Small intestine (tissue), 7 donors: ENCODE measurements around the gene MLYCD. TPM values are rescaled to one million over a fixed set of nuclear protein-coding genes. Genes with fewer than 3 reads are reported as not detected.

Experiments used
- DNase-seq, 2 donors: peaks; one replicate each; pipeline versions ENCODE4 v3.0.0 to v3.0.0-alpha.2; 2013
- FAIRE-seq: peaks from 2 replicates; lab custom pipeline; 2012; peaks lifted over from hg19 to GRCh38; lab: Jason Lieb, UNC
- H3K27ac ChIP-seq, 3 donors: one replicate each; pipeline ENCODE4 v1.5.1; 2013; ENCODE audit warnings: low read length in 2 of 3, mild to moderate bottlenecking in 2 of 3, control low read depth in 1 of 3, inconsistent platforms in 1 of 3, low read depth in 1 of 3, moderate library complexity in 1 of 3
- H3K27me3 ChIP-seq, 3 donors: one replicate each; pipeline ENCODE4 v1.6.1; 2013; ENCODE audit warnings: low read length in 3 of 3, inconsistent platforms in 1 of 3; ENCODE audit not compliant: control insufficient read depth in 3 of 3, insufficient read depth in 3 of 3
- H3K36me3 ChIP-seq, 3 donors: one replicate each; pipeline ENCODE4 v1.6.1; 2013; ENCODE audit warnings: low read length in 3 of 3, inconsistent platforms in 1 of 3, low read depth in 1 of 3, mild to moderate bottlenecking in 1 of 3, moderate library complexity in 1 of 3; ENCODE audit not compliant: control insufficient read depth in 3 of 3, insufficient read depth in 2 of 3
- H3K4me1 ChIP-seq, 3 donors: one replicate each; pipeline ENCODE4 v1.6.1; 2013; ENCODE audit warnings: low read length in 2 of 3, inconsistent platforms in 1 of 3, low read depth in 1 of 3, mild to moderate bottlenecking in 1 of 3, moderate library complexity in 1 of 3; ENCODE audit not compliant: control insufficient read depth in 3 of 3, insufficient read depth in 2 of 3
- H3K4me3 ChIP-seq, 3 donors: one replicate each; pipeline ENCODE4 v1.5.1; 2013; ENCODE audit warnings: low read length in 3 of 3, control low read depth in 1 of 3, inconsistent platforms in 1 of 3, low read depth in 1 of 3, mild to moderate bottlenecking in 1 of 3, moderate library complexity in 1 of 3
- H3K9me3 ChIP-seq, 2 donors: one replicate each; pipeline ENCODE4 v1.6.1; 2013; ENCODE audit warnings: low read depth in 1 of 2, low read length in 1 of 2; ENCODE audit not compliant: control insufficient read depth in 2 of 2, insufficient read depth in 1 of 2
- WGBS, 3 donors: extraction: QIAGEN DNeasy Blood & Tissue Kit; methylation state at CpG; one replicate each; pipeline ENCODE4 v1.1.7; 2013; 5-methylcytosine and 5-hydroxymethylcytosine counted together
- polyA plus RNA-seq, 4 donors: library from polyadenylated mRNA; stranded (reverse) in 3 of 4; unstranded in 1 of 4; fragments of 200-250 nt in 3 of 4; fragments of 120-200 nt in 1 of 4; gene quantifications; one replicate each; pipeline versions ENCODE4 v1.2.1 to v1.2.3, GENCODE V29; 2013
- donor health status: healthy with polysubstance abuse.
- donor health status: control.
- donor health status: control.
- donor health status: Bipolar disorder and iron deficiency.
- donor health status: healthy.

Gene MLYCD
- polyA plus RNA-seq, 4 donors: 2.2 to 5.3 (median 3.4) TPM

DNA sequence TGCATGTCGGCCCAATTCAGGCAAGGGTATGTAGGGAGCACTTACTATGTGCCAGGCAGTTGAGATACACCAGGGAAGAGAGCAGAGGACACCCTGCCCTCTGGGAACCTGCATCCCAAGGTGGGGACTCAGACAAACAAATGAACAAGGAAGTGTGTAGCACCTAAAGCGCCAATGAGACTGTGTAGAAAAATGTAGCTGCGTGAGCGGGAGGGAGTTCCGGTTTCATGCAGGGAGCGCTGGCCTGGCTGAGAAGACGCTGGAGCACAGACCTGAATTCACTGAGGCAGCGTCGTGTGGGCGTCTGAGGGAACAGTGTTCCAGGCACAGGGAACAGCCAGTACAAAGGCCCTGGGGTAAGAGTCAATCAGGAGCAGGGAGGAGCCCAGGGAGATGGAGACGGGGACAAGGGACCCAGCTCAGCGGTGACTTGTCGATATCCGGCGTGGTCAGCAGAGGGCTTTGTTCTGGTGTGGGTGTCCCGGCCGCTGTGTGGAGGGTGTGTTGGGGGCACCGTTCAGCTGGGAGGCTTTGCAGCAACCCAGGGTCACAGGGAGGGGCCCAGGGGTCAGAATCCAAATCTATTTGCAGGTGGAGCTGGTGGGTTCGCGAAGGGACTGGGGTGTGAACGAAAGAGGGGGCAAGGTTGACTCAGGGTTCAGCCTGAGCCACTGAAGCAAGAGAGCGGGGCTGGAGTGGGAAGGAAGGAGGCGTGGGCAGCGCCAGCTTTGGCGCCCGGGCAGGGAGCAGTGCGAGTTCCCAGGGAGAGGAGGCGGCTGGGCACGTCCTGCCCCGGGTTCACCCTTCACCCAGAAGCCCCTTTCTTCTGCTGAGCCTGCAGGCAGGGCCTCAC, 36.3 kb downstream of the MLYCD start:
- Histone ChIP-seq H3K27me3 (no peaks in the 10 kb centered on the region), H3K27ac (no peak overlapping the region), H3K36me3 (peaks cover 0 to 4% (median 0%) of the 10 kb centered on the region in 3 donors), H3K4me3 (no peak overlapping the region), H3K4me1 (no peaks in the 10 kb centered on the region), H3K9me3 (no peaks in the 10 kb centered on the region)
- WGBS, 3 donors: 51 to 83% (median 60%) methylated on average over 30 of the region's 30 CpGs
- DNase-seq: no peak
- FAIRE-seq: no peak

DNA sequence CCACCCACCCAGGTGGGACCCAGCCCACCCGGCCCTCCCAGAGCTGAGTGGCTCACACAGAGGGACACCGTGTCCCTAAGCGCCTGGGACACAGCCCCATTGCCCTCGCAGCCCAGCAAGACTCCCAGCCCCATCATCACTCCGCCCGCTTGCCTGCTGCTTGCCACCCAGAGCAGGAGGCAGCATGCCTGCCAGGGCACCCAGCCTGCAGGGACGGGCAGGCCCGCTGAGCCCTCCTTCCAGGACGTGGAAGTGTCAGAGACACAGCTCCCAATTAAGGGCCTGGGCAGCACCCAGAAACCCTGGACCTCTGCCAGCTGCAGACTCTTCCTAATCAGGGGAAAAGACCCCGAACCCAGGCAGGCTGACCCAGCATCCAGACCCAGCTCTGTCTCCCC, 36.9 kb downstream of the MLYCD start:
- no peak overlapping the region for H3K4me3 ChIP-seq
- 34 to 77% (median 43%) methylated on average over 9 to 10 of the region's 10 CpGs for WGBS, 3 donors
- no peaks in the 10 kb centered on the region for H3K9me3 ChIP-seq
- DNase-seq: no peak
- no peak overlapping the region for H3K27ac ChIP-seq
- H3K4me1 ChIP-seq: no peaks in the 10 kb centered on the region
- FAIRE-seq: no peak
- H3K27me3 ChIP-seq: no peaks in the 10 kb centered on the region
- H3K36me3 ChIP-seq: peaks cover 0 to 4% (median 0%) of the 10 kb centered on the region in 3 donors

DNA sequence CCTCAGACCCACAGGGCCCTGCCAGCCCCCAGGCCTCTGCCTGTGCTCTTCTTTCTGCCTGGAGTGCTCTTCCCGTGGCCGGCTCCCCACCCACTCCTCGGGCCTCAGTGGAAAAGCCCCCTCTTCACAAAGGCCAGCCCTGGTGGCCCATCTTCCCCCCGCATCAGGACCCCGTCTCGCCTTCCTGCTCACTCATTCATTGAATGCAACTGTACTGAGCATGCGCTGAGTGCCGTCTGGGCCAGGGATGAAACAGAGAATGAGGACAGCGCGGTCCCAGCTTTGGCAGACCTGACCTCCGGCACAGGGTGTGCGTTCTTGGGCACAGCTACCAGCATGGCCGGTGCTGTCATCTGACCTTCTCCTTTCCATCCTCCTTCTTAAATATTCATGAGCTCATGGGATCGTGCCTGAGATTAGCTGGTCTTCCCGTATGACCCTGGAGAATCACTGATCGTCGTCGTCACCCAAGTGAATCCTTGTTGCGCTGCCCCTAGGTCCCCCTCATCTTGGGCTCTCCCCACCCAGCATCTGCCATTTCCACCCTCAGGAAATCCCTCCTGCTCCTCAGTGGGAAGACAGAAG, 37.8 kb downstream of the MLYCD start:
- no peaks in the 10 kb centered on the region for H3K27me3 ChIP-seq
- no peak for FAIRE-seq
- no peak overlapping the region for H3K4me3 ChIP-seq
- no peaks in the 10 kb centered on the region for H3K9me3 ChIP-seq
- no peak for DNase-seq
- no peak overlapping the region for H3K27ac ChIP-seq
- peaks cover 0 to 4% (median 0%) of the 10 kb centered on the region in 3 donors for H3K36me3 ChIP-seq
- H3K4me1 ChIP-seq: no peaks in the 10 kb centered on the region
- 92 to 93% (median 93%) methylated on average over 19 of the region's 19 CpGs for WGBS, 3 donors

DNA sequence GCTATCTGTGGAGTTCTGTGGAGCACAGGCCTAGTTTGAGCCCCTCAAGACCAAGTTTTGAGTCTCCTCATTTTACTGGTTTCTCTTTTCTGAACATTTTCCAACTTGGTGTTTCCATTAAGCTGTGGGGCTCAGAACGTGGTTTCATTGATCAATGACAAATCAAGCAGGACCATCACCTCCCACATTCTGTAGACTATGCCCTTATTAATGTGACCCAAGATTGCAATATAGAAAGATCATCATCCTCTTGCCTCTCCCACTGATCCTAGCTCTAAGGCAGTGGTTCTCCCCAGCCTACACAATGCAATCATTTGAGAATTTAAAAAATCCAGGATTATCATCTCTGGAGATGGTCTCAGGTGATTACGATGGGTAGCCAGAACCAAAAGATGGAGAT, 38.4 kb downstream of the MLYCD start:
- H3K4me1 ChIP-seq: no peaks in the 10 kb centered on the region
- no peak overlapping the region for H3K27ac ChIP-seq
- no peaks in the 10 kb centered on the region for H3K27me3 ChIP-seq
- H3K4me3 ChIP-seq: no peak overlapping the region
- no peak for DNase-seq
- peaks cover 0 to 4% (median 0%) of the 10 kb centered on the region in 3 donors for H3K36me3 ChIP-seq
- no peak for FAIRE-seq
- WGBS, 3 donors: 90 to 96% (median 90%) methylated on average over 2 of the region's 2 CpGs
- no peaks in the 10 kb centered on the region for H3K9me3 ChIP-seq

DNA sequence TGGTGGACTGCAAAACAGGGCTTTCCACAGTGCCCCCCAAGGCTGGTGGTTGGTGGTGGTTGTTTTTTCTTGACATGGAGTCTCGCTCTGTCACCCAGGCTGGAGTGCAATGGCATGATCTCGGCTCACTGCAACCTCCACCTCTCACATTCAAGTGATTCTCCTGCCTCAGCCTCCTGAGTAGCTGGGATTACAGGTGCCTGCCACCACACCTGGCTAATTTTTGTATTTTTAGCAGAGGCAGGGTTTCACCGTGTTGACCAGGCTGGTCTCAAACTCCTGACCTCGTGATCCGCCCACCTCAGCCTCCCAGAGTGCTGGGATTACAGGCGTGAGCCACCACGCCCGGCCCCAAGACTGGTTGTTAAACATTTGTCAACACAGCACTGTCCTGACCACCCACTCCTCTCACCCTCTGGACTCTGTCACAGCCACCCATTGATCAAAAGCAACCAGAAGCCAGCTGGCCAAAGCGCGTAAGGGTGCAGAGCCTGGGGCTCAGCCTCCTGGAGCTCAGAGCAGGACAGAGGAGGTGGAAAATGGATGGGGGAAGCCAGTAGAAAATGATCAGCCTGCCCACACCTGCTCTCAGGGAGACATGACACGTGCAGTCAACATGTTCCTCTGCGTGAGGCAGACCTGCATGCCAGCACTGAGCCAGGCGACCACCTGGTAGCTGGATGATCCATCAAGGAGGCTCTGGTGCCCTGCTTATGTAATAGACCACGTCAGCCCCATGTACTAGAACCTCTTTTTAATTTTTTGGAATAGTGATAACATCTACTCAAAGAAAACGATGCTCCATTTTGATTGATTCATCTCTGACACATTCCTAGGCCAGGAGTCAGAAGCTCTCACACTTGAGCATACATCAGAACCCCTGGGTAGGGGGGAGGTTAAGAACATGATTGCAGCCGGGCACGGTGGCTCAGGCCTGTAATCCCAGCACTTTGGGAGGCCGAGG, 39.3 kb downstream of the MLYCD start:
- Histone ChIP-seq H3K9me3 (no peaks in the 10 kb centered on the region), H3K4me1 (no peaks in the 10 kb centered on the region), H3K4me3 (no peak overlapping the region), H3K36me3 (no peaks in the 10 kb centered on the region), H3K27me3 (no peaks in the 10 kb centered on the region), H3K27ac (no peak overlapping the region)
- 81 to 88% (median 84%) methylated on average over 18 of the region's 18 CpGs for WGBS, 3 donors
- no peak for DNase-seq
- no peak for FAIRE-seq

DNA sequence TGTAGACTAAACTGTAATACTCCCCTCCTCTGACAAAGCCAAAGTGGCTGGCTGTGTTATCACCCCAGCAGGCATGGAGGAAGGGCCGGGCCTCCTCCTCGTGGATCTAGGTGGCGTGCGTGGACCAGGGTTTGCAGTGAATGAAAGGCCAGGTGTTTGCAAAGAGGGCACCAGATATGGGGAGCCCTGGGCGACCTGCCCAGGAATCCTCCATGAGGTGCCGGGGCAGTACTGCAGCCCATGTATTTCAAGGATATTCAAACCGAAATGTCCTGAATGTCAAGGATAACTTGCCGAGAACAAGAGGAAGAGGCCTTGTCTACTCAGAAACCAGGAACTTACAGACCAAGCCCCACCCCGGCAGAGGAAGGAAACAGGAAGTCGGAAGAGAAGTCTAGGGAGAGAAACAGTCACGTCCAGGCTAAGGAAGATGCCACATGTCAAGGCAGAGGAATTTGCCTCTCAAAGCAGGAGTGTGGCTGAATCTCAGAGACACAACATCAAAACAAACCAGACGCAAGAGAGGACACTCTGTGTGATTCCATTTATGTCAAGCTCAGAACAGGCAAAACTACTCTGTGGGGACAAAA, 40.4 kb downstream of the MLYCD start:
- DNase-seq (no peak), FAIRE-seq (no peak)
- 44 to 65% (median 48%) methylated on average over 12 of the region's 12 CpGs for WGBS, 3 donors
- Histone ChIP-seq H3K9me3 (no peaks in the 10 kb centered on the region), H3K27ac (no peak overlapping the region), H3K4me3 (no peak overlapping the region), H3K27me3 (no peaks in the 10 kb centered on the region), H3K4me1 (no peaks in the 10 kb centered on the region), H3K36me3 (no peaks in the 10 kb centered on the region)

DNA sequence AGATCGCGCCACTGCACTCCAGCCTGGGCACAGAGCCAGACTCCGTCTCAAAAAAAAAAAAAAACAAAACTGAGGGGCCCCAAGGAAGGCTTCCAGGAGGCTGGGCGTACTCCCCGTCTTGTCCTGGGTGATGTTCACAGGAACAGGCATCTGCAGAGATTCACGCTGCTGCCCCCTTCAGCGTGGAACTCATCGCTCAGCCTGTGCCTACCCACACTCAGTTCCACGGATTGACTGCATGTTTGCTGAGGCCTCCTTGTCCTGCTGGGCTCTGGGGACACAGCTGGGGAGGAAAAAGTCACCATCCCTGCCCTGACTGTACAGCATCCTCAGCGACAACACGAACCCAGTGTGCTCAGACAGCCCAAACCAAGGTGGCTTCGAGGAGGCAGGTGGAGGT, 41.2 kb downstream of the MLYCD start:
- FAIRE-seq (no peak), DNase-seq (no peak)
- WGBS, 3 donors: 45 to 75% (median 61%) methylated on average over 12 of the region's 12 CpGs
- H3K27ac ChIP-seq: no peak overlapping the region
- H3K36me3 ChIP-seq: no peaks in the 10 kb centered on the region
- no peak overlapping the region for H3K4me3 ChIP-seq
- H3K9me3 ChIP-seq: no peaks in the 10 kb centered on the region
- H3K4me1 ChIP-seq: no peaks in the 10 kb centered on the region
- H3K27me3 ChIP-seq: no peaks in the 10 kb centered on the region
